ENCODE measurements around the gene KYNU.

DNA sequence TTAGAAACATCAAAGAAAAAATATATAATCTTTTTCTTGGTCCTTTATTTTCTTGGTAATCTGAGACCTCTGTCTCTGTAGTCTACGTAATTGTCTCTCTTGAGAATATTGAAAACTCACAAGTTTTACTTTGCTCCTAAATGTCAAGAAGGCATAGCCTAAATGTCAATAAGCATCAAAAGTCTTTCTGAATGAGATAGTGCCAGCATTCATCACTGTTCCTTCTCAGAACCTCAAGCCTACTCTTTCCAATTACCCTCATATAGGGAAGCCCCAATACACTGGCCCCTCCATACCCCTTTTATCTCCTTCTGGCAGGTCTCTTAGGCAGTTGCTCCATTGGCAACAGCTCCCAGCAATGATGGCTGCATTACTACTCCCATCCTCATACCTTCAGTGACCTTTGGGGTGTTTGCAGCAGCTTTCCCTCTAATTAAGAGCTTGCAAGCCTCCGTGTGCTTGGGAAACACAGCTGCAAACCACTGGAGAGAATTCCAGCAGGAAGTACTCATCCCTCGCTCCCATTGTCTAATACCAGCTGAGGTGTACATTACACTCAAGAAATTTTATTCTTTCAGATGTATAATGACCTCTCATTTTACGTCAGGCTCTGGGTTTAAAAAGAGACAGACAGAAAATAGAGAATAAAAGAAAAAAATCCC is 95.8 kb downstream of the KYNU start:
- TF ChIP-seq GABPA (IDR thresholded peaks at IDR 0.05; ENCODE audit: low read depth, low read length) (no peak), GABPA (CRISPR knock-in tag; IDR thresholded peaks at IDR 0.05; ENCODE audit: low read depth) (no peak), ZNF225 (CRISPR knock-in tag; IDR thresholded peaks at IDR 0.05) (no peak), ZNF709 (CRISPR knock-in tag; IDR thresholded peaks at IDR 0.05) (no peak), MZF1 (CRISPR knock-in tag; IDR thresholded peaks at IDR 0.05; ENCODE audit: borderline replicate concordance) (no peak), POLR2AphosphoS2 (IDR thresholded peaks at IDR 0.05; ENCODE audit: low read depth, low read length) (no peak), ATF1 (CRISPR knock-in tag; IDR thresholded peaks at IDR 0.05) (no peak), ZKSCAN1 (IDR thresholded peaks at IDR 0.05; ENCODE audit: low read length) (no peak), ZNF24 (IDR thresholded peaks at IDR 0.05) (no peak), PHF8 (CRISPR knock-in tag; IDR thresholded peaks at IDR 0.05) (no peak)
- TF ChIP-seq, protein P1, sequence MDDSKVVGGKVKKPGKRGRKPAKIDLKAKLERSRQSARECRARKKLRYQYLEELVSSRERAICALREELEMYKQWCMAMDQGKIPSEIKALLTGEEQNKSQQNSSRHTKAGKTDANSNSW (CRISPR knock-in tag; IDR thresholded peaks at IDR 0.05; ENCODE audit: borderline replicate concordance) = no peak
- TF ChIP-seq, protein P2, sequence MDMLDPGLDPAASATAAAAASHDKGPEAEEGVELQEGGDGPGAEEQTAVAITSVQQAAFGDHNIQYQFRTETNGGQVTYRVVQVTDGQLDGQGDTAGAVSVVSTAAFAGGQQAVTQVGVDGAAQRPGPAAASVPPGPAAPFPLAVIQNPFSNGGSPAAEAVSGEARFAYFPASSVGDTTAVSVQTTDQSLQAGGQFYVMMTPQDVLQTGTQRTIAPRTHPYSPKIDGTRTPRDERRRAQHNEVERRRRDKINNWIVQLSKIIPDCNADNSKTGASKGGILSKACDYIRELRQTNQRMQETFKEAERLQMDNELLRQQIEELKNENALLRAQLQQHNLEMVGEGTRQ (IDR thresholded peaks at IDR 0.05; ENCODE audit: low read depth, low read length) = no peak
- TF ChIP-seq, protein P2 (CRISPR knock-in tag; IDR thresholded peaks at IDR 0.05; ENCODE audit: borderline replicate concordance) = no peak
- TF ChIP-seq, protein P3, sequence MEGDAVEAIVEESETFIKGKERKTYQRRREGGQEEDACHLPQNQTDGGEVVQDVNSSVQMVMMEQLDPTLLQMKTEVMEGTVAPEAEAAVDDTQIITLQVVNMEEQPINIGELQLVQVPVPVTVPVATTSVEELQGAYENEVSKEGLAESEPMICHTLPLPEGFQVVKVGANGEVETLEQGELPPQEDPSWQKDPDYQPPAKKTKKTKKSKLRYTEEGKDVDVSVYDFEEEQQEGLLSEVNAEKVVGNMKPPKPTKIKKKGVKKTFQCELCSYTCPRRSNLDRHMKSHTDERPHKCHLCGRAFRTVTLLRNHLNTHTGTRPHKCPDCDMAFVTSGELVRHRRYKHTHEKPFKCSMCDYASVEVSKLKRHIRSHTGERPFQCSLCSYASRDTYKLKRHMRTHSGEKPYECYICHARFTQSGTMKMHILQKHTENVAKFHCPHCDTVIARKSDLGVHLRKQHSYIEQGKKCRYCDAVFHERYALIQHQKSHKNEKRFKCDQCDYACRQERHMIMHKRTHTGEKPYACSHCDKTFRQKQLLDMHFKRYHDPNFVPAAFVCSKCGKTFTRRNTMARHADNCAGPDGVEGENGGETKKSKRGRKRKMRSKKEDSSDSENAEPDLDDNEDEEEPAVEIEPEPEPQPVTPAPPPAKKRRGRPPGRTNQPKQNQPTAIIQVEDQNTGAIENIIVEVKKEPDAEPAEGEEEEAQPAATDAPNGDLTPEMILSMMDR (CRISPR knock-in tag; IDR thresholded peaks at IDR 0.05) = no peak

All from HepG2 (cell line).